ENCODE measurements around the gene PVALB. TPM values are rescaled to one million over a fixed set of nuclear protein-coding genes. Genes with fewer than 3 reads are reported as not detected.
A peak's percentile ranks its signal among the peaks of the same experiment; 100 is the strongest.

Gene PVALB
- total and polyA plus RNA-seq, 2 donors (not counting 1 experiment from before 2014, with no cell fraction given) = not detected

DNA sequence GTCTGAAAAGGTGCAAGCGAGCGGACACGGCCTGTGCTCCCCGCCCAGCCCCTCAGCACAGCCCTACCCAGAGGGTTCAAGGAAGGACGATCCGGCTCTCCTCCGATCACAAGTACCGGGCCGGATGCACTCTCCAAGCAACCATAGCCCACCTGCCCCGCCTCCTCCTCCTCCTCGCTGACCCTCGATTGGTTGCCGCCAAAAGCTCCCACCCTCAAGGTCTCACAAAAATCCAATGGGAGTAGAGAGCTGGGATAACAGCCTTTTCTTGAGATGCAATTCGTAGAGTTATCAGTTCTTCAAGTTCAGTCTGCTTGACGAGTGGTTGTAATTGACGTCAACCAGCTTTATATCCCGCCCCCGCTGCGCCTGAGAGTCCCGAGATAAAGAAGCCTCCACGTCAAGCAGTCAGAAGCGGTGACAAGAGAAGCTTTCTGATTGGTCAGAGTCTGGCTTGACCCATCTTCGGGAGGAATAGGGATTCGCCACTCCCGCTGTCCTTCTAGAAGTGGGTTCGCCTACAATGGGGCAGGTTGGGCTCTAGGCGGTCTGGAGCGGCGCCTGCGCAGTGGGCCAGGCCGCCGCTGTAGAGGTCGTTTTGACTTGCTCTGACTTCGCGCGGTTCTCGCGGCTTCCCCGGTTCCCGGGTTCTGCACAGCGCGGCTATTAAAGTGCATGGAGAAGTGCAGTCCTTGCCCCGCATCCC lies 40.7 kb downstream of the PVALB start, which contains the start of gene IFT27:
TSS of gene IFT27 (minus strand) at position 156 of the 706 bp plus-strand sequence. CDS start 412 bp downstream, outside the sequence.
- DNase-seq (peak; percentile 99), ATAC-seq (ENCODE audit: low read depth) (peak; percentile 87)
- Mint-ChIP-seq H3K27ac (peak within 1 kb of the TSS; percentile 95), H3K4me3 (peak within 1 kb of the TSS; percentile 96), H3K9me3 (ENCODE audit: insufficient read depth) (no peaks in the 10 kb centered on the region), H3K4me1 (peaks cover 16% of the 10 kb centered on the region), H3K27me3 (no peaks in the 10 kb centered on the region)
- H3K9me3 ChIP-seq (ENCODE audit: control extremely low read depth in 1 of 3, control insufficient read depth in 2 of 3, insufficient read depth in 1 of 3, low read length in 2 of 3) = peaks cover 0 to 3% (median 0%) of the 10 kb centered on the region in 3 donors
- H3K4me3 ChIP-seq (ENCODE audit: control extremely low read depth in 1 of 5, extremely low read depth in 1 of 5, insufficient read depth in 1 of 5, low read depth in 2 of 5, low read length in 4 of 5) = peak within 1 kb of the TSS; percentile 60 to 82 (median 73)
- no peak for TF ChIP-seq EZH2 (IDR thresholded peaks at IDR 0.05; ENCODE audit: borderline replicate concordance, insufficient read depth, low read depth, low read length, poor library complexity, severe bottlenecking)
- no peak for TF ChIP-seq CTCF (IDR thresholded peaks at IDR 0.05)
- H2AFZ ChIP-seq (ENCODE audit: insufficient read depth, low read depth, low read length, poor library complexity, severe bottlenecking) = peak within 1 kb of the TSS; percentile 83
- H3K36me3 ChIP-seq (replicated peaks in 1 of 2; ENCODE audit: control extremely low read depth in 1 of 2, control insufficient read depth in 1 of 2, extremely low read depth in 1 of 2, insufficient read depth in 2 of 2, low read length in 1 of 2) = no peaks in the 10 kb centered on the region
- WGBS (ENCODE audit: insufficient coverage) = 0% methylated on average over 39 of the region's 43 CpGs
- H3K27ac ChIP-seq (ENCODE audit: low read length in 2 of 2) = peak within 1 kb of the TSS; percentile 80 to 91
- H3K4me2 ChIP-seq (replicated peaks; ENCODE audit: low read depth, low read length, poor library complexity, severe bottlenecking) = peak within 1 kb of the TSS; percentile 87
- H3K9ac ChIP-seq (ENCODE audit: low read length) = peak within 1 kb of the TSS; percentile 88
- POLR2A ChIA-PET = interaction anchor here (0.6 to 2.0 kb wide), 9 partner anchors 20 to 861 kb away, joined by 3 to 13 read pairs (median 4); partner anchors contain the start of genes EIF3D and NCF4
- CTCF ChIA-PET = interaction anchor here (0.5 to 3.9 kb wide), 9 partner anchors 10 to 304 kb away, joined by 3 to 27 read pairs (median 4); no protein-coding TSS in a partner anchor
- peaks cover 13 to 17% of the 10 kb centered on the region in 2 donors for H3K4me1 ChIP-seq (ENCODE audit: control insufficient read depth in 2 of 2, insufficient read depth in 2 of 2, low read length in 2 of 2)
- no peaks in the 10 kb centered on the region for H3K27me3 ChIP-seq (replicated peaks in 1 of 4; ENCODE audit: control extremely low read depth in 1 of 4, control insufficient read depth in 3 of 4, insufficient read depth in 4 of 4, low read length in 3 of 4)
- H4K20me1 ChIP-seq (ENCODE audit: control insufficient read depth, insufficient read depth, low read length, poor library complexity, severe bottlenecking) = no peaks in the 10 kb centered on the region
- intact Hi-C loops (cut with micrococcal nuclease) = loop anchor here (1.0 to 10.0 kb wide), 5 partner anchors 85 to 1474 kb away; partner anchors contain the start of genes EIF3D, KCTD17, MFNG and NCF4
- peaks cover 13% of the 10 kb centered on the region for H3K79me2 ChIP-seq (ENCODE audit: control insufficient read depth, insufficient read depth, low read length)
